ENCODE data around the gene CPNE8.

The CPNE8 gene

DNA sequence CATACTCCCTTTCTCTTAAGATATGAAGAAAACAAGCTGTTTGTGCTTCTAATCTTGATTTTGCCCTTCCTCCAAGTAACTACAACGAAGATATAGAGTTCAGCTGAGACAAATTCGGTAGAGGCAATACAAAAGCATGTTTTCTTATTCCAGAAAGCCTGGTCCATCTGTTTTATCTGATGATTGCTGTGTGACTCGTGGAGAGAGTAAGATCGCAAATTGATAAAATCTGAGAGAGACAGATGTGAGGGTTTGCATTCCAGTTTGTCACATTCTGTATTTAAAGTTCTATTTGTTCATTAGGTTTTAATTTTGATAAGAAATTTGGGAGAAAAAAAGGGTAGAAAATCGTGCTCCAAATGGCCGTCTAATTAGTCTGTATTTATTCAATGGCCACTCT is 192.1 kb downstream of the CPNE8 start:
- no peak for DNase-seq

- no peak for DNase-seq
Observed at GRCh38 chr12:38711054-38711453, 194.3 kb downstream of the CPNE8 start.

DNA sequence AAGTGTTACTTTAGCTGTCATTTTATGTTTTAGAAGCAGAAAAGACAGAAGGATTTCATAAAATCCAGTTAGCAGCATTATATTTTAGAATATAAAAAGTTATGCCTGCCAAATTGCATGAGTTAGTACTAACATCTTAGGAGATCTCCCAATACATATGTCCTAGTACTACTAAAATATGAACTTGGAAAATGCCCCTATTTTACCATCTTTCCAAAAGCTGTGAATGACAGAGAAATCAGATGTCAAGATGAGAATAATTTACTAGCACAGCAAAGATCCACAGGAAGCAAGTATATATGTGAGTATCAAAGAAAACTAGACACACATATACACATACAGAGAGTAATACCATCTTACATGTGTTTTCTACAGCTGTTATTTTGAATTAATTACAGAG is 196.9 kb downstream of the CPNE8 start:
- no peak for DNase-seq

- no peak for DNase-seq
Observed at GRCh38 chr12:38707648-38708047, 197.7 kb downstream of the CPNE8 start.

- DNase-seq: no peak
Observed at GRCh38 chr12:38697289-38697688, 208.1 kb downstream of the CPNE8 start.

DNA sequence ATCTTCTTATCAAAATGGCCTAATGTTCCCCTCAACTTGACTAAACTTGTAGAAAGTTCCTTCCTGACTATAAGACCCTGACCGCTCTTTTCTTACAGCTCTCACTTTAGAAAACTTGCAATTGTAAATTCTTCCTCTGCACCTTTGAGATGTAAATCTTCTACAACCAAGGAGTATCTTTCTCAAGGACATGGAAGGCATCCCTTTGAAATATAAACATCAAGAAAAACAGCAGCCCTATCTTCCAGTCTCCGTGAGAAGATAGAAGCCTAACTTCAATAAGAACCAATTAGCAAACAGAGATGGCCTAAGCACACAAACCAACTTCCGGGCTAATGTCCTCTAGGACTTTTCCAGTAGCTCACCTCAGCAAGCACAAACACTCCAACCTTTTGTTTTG is 210.3 kb downstream of the CPNE8 start:
- no peak for DNase-seq

- DNase-seq: no peak
Observed at GRCh38 chr12:38691164-38691563, 214.2 kb downstream of the CPNE8 start.

GRCh38 chr12:38690646-38691045 is 214.7 kb downstream of the CPNE8 start:
- no peak for DNase-seq

- DNase-seq: no peak
Observed at GRCh38 chr12:38689704-38690103, 215.7 kb downstream of the CPNE8 start.

- no peak for DNase-seq
Observed at GRCh38 chr12:38689195-38689594, 216.2 kb downstream of the CPNE8 start.

GRCh38 chr12:38682521-38682920 is 222.9 kb downstream of the CPNE8 start:
- DNase-seq: no peak

GRCh38 chr12:38669530-38669929 is 235.9 kb downstream of the CPNE8 start:
- DNase-seq: no peak

- DNase-seq: no peak
Observed at GRCh38 chr12:38669081-38669480, 236.3 kb downstream of the CPNE8 start.

DNA sequence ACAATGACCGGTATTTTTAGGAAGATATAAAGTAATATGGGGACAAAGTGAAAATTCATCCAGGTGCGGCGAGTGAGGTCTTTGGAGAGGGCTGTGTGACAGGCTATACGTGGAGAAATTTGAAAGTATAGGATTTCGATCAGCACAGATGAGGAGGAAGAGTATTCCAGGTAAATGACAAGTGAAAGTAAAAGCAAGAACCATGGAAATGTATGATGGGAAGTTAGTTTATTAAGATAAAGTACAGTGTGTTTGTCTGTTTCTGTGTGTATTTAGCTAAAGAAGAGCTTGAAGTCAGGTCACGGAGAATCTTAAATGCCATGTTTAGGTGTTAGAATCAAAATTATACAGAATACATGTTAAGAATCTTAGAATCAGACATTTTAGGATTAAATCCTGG is 239.0 kb downstream of the CPNE8 start:
- no peak for DNase-seq

DNA sequence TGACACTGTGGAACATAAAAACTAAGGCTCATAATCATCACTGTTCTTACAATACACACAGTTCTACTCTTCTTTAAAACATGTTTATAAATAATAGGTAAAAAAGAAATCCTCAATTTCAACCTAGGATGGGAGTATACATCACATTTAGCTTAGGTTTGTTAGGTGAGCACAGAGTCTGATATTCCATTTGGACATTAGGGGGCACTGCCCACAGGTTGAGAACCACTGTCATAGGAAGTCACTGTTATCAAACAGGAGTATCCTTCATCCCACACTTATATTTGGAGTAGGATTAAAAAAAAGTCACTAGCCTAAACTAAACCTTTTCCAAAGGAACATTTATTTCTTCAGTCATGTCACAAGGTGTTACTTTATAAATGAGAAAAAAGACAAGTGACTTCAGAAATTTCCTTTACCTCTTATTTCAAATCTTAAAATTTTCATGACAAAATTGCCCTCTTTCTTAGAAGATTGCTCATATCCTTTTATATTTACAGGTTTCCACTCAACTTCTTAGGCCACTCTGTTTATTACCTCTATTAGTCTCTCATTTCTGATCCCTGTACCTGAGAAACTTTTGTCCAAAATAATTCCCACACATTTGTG is 240.6 kb downstream of the CPNE8 start:
- DNase-seq: no peak

DNA sequence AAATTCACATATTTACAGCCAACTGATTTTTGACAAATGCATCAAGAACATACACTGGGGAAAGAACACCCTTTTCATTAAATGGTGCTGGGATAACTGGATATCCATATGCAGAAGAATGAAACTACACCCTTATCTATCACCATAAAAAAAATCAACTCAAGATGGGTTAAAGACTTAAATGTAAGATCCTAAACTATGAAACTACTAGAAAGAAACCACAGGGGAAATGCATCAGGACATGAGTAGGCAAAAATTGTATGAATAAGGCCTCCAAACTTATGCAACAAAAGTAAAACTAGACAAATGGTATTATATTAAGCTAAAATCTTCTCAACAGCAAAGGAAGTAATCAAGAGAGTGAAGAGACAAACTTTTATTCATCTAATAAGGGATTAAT is 242.6 kb downstream of the CPNE8 start:
- no peak for DNase-seq

- DNase-seq: no peak
Observed at GRCh38 chr12:38653650-38654049, 251.7 kb downstream of the CPNE8 start.

DNA sequence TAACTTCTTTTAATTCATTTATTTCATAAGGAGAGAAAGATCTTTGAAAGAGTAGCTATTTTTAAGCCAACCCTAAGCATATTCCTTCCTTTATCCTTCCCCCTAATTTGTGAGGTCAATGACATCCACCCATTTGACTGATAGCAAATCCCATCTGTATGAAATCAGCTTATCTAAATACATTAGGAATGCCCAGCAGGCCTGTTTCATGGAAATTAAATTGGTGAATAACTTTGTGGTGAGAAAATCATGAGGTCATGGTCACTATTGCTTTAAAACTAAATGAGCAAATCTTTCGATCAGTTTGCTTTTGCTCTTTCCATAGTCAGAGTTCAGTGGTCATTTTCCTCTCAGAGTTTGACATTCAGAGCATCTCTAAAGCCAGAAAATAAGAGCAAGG is 256.6 kb downstream of the CPNE8 start:
- no peak for DNase-seq

DNA sequence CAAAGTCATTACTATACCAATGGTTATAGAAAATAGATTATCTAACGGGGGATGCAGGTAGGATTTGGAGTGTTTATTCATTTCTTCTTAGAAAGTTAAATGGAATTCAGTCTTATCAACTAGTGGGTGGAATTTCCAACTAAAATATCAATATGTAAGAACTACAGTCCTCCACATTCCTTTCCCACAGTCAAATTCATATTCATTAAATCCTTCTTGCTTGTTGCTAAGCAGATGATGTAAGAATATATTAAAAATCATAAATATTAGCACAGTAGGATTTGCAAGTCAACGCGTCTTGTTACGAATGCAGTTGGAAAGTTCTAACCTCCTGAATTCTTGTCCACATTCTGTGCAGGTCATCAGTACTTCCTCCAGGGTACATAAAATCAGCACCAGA is 259.2 kb downstream of the CPNE8 start:
- no peak for DNase-seq

DNA sequence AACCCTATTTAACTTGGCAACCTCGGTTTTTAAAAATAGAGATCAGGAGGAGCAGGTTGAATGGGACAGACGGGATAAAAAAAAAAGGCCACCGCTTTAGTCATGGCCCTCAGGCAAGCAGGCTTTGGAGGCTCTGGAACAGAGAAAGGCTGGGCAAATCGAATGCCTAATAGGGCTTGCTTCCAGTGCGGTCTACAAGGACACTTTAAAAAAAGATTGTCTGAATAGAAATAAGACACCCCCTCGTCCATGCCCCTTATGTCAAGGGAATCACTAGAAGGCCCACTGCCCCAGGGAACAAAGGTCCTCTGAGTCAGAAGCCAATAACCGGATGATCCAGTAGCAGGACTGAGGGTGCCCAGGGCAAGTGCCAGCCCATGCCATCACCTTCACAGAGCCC is 265.8 kb downstream of the CPNE8 start:
- DNase-seq: no peak

DNA sequence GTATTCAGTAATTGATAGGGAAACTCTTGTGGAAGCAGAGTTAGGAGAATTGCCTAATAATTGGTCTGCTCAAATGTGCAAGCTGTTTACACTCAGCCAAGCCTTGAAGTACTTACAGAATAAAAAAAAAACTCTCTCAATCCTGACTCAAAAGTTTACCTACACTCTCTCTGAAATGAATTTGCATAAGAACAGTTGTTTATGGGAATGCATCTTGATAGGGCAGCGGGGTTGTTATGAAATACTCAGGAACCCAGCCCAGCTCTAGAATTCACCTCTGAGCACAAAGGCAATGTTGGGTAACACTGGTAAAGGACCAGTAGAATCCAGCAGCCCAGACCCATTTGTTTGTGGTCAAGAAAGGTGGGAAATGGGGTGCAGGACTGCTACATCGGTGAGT is 267.0 kb downstream of the CPNE8 start:
- DNase-seq: no peak

GRCh38 chr12:38633511-38633910 is 271.9 kb downstream of the CPNE8 start:
- DNase-seq: no peak

DNA sequence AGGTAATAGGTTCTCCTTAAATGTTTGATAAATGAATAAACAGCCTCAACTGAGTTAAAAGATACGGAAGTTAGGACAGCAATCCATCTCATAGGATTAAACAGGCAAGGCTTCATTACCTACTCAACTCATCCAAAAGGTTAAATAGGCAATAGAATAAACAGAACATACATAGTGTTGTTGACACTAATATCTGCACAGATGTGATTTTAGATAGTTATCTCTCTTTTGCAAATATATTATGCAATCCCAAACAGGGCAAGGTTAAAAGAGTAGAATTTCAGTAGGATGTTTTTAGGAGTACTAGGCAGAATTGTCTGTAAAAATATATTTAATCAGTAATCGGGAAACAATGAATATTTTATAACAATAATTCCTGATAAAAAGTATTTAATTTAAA is 276.3 kb downstream of the CPNE8 start:
- no peak for DNase-seq

DNA sequence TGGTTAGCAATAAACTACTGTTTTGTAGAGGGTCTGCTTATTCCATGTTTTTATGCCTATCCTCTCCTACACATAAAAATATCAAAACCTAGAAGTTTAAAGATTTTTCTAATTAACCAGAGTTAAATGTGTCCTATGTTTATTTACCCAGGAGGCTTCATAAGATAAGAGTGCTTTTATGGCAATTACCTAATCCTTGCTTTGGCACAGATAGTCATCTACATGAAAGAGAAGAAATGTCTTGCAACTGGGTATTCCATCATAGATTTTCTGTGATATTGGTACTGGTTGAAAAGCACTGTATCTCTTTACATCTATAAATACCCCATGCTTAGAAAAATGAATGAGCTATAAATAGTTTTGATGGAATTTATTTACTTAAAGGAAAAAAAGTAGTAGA is 277.1 kb downstream of the CPNE8 start:
- DNase-seq: no peak

- no peak for DNase-seq
Observed at GRCh38 chr12:38625306-38625705, 280.1 kb downstream of the CPNE8 start.

GRCh38 chr12:38614171-38614570 is 291.2 kb downstream of the CPNE8 start:
- DNase-seq: no peak

Measured in T1000 (cell line).